Measurements from ENCODE around the gene JCAD.
A peak's percentile ranks its signal among the peaks of the same experiment; 100 is the strongest.

JCAD gene

DNA sequence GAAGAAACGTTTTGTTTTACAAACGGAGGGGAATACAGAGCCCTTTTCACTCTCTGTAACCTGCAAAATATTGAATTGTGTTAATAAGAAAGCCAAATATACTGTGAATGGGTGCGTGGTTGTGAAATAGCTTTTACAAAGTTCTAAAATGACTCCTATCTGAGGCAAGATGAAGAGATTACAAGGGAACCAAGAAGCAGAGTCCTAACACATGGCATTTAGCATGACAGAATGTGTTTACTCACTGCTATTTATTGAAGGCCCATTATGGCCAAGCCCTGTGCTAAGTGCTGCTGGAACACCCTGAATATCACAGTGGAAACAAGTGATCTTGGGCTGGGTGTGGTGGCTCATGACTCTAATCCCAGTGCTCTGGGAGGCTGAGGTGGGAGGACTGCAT, 12.9 kb downstream of the JCAD start:
- no peak for DNase-seq (ENCODE audit: low read depth)

DNA sequence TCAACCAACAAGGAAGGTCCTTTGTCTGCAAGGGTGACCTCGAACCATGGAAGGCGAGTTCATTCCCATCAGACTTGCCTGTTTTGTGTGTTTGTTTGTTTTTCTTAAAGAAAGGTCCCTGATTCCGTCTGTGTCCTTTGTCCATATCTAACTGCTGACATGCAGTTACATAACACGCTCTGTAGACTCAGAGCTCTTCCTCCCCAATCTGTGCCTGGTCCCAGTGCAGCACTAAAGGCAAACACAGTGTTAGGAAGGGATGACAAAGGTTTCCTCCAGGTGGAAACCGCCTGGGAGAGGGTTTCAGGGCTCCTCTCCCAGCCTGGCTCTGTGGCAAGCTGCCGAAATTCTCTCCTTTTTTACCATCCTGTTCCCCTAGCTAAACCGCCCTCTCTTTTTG, 13.4 kb downstream of the JCAD start:
- no peak for DNase-seq (ENCODE audit: low read depth)

DNA sequence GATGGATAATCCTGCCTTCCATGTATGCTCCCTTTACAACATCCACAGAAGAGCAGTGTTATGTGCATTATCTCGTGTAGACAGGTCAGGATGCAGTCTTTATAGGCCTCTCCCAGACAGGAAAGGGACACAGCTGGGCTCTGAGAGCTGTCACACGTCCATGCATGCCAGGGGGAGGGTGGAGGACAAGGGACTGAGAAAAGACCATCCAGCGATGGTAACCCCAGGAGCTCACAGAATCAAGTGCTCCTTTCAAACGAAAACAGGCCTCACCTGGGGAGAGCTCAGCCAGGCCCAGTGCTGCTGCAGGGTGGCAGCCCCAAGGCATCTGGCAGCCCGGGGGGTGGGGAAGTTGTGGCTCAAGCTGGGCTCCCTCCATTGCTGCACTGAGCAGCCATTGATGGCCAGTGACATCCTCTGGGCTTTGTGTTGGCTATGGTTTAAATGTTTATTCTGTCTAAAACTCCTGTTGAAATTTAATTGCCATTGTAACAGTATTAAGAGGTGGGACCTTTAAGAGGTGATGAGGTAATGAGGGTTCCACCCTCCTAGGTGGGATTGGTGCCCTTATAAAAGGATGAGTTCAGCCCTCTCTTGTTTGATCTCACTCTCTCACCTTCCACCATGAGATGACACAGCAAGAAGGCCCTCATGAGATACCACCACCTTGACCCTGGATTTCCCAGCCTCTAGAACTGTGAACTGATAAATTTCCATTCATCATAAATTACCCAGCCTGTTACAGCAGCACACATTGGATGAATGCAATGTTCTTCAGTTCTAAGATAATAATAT, 15.7 kb downstream of the JCAD start:
- DNase-seq (ENCODE audit: low read depth), result no peak

DNA sequence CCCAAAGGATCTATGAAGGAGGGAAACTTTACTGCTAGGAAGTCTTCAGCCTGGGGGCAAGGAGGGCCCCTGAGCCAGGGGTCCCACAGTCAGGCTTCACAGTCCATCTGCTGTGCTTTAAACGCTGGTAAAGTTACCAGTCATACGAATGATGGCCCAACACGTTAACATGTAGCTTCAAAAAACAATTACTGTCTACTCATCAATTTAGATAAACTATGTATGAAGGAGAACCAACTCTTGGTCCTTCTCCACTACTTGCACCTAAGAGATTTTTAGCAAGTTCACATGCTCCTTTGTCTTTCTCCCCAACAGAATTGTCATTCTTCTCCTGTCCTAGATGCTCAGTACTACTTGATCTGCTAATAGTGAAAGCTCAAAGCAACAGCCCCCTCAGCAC, 16.6 kb downstream of the JCAD start:
- no peak for DNase-seq (ENCODE audit: low read depth)

DNA sequence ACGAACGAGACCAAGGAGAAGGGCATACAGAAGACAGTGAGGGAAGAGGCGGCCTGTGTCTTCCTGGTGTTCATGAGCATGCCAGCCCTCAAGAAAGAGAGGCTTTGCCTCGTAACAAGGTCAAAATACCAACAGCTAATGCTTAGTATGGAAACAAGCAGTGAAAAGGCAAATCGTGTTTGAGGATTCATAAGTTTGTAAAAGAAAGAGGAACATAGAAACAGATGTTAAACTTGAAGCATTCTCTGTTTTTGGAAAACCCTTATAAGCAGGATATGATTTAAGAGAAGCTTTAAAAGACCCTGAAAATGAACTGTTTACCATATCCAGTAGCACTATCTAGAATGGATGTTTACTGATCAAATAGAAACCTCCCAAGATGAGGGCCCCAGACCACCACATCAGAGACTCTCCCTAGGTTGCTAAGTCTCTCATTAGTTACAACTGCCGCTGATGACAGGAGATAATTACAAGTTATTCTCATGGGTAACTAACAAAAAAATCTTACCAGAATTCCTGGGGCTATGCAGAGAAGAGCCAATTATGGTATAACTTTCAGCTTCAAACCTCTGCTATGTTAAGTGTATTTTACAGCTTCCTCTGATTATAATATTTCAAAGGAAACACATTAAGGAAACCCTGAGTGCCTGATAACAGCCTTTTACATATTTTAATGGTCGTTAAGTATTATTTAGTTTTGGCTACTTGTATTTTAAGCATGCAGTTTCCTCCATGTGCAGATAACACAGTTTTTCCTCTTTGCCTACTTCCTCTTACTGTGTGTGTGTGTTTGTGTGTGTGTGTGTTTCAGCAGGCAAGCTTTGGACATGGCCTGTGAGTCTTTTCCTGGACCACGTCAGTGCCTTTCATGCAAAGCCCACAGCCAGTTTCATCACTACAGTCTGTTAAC, 17.9 kb downstream of the JCAD start:
- DNase-seq (ENCODE audit: low read depth), result no peak

DNA sequence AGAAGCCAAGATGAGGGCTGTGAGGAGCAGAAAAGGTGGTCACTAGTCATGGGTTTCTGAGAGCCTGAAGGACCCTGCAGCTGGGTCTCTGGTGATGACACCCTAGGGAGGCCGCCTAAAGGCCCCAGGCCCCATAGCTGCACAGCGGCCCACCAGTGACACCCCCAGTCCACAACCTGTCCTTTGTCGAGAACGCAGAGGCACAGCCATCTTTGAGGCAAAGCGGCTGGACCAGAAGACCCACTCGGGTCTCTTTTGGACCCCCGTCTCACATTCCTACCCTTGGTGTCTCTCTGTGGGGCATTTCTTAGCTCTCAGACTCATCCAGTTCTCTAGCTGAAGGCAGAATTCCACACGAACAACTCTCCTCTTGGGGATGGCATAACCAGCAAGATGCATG, 18.8 kb downstream of the JCAD start:
- DNase-seq (ENCODE audit: low read depth), result no peak

DNA sequence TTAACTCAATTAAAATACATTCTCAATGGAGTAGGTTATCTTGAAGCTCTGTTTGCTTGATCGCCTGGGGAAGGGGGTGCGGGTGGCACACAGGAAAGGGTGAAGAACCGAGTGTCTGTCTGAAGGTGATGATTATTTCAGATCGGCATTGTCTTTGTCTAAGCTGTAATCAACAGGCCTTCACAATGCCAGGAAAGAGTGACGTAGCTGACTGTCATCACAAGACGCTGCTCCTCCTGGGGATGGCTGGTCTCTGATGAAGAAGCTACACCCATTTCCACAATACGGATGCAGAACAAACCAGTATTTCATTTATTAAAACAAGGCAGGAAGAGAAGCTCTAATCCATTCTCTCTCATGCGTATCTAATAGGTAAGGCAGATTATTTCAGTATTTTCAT, 19.4 kb downstream of the JCAD start:
- no peak for DNase-seq (ENCODE audit: low read depth)

DNA sequence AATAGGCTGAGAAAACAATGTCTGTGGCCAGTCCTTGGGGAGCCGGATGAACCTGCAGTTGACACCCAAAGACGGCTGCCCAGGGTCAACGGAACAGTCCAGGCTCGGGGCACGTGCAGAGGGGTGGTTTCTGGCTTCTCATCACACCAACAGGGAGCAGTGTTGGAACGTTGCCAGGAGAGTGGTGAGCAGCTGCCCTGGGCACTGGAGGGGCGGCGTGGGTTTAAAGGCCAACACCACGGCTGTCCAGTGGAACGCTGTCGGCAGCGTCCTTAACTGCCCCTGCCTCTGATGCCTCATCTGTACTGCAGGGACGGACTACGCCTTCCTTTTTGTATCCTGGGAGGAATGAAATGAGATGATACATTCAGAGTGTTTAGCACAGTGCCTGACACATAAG, 19.8 kb downstream of the JCAD start:
- DNase-seq (ENCODE audit: low read depth), result no peak

DNA sequence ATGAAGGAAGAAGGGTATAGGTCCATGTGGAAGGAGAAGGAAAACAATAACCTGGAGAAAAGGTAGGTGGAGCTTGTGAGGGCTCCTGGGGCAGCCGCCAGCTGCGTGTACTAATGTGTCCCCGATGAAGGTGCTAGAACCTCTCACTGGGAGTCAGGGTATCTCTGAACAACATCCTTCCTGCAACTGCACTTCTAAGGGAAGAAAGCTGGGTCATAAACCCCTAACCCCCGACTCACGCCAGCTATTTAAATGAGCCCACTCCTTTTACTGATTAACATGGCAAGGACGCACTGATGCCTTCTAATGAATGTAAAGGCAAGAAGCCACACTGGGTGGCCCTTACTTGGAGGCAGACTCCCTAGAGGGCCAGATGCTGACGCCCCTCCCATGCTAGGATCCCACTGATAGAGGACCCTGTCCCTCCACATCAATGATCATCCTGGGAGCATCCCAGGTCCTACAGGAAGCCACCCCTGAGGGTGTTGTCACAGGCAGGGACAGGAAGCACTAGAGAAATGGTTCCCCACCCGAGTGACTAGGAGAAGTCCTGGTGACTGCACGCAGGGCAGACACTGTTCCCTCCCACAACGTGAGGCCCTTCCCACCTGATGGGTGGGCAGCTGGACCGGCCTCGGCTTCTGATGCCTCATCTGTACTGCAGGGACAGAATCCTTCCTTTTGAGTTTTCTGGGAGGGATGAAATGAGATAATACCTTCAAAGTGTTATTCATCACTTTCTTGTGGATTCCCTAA, 20.4 kb downstream of the JCAD start:
- no peak for DNase-seq (ENCODE audit: low read depth)

DNA sequence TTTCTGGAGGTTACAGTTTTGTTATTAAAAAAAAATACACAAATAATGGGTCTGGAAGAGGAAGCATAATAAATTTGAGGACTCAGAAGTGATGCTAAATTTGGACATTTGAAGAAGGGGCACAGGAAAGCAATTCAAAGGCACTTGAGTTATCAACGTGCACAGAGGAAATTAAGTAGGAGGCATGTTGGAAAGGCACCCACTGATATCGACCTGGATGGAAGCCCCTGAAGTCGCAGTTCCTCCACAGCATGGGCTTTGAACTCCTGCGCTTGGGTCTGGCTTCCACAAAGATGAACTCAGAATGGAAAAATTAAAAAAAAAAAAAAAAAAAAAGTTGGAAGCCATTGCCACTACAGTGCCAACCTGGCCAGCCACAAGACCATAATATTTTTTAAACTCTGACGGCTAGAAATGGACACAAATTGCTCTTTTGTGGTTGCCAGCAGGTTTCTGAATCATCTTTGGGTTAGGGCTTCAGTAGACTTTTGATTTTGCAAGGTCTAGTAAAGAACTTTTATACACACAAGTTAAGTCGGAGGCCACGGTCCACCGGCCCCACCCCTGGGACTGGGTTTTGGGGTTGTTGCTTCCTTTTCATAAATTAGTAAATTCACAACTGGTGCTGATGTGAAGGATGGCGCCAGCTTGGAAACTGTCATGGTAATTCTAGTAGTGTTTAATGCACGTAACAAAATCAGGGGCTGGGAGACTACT, 21.6 kb downstream of the JCAD start:
- DNase-seq (ENCODE audit: low read depth), result no peak

DNA sequence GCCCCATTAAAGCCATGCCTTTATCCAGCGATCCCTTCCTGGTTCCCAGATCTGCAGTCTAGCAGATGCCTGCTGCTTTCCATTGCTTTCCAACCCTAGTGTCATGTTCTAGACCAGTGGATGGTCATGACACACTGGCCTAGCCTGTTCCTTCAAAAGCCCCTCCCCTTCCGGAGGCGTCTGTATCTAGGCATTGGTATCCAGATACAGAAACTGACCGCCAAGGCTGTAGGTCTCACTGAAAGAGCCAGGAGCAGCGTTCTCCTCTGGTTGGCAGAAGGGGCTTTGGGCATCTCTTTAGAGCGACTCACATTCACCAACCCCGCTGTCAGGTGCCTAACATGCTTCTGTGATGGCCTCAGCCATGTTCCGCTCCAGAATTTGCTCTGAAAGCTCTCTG, 22.6 kb downstream of the JCAD start:
- no peak for DNase-seq (ENCODE audit: low read depth)

DNA sequence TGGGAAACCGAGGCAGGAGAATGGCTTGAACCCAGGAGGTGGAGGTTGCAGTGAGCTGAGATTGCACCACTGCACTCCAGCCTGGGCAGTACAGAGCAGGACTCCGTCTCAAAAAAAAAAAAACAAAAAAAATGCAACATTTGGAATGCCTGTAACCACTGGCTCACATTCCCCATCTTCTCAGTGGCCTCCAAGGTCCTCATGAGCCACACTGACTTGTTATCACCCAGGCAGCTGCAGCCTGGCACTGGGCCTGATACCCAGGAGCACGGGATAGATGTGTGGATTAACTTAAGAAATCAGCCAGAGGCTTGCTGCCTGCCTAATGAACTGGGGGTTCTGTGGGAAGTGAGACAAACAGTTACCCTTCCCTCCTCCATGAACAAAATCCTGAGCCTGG, 23.0 kb downstream of the JCAD start:
- DNase-seq (ENCODE audit: low read depth), result no peak

DNA sequence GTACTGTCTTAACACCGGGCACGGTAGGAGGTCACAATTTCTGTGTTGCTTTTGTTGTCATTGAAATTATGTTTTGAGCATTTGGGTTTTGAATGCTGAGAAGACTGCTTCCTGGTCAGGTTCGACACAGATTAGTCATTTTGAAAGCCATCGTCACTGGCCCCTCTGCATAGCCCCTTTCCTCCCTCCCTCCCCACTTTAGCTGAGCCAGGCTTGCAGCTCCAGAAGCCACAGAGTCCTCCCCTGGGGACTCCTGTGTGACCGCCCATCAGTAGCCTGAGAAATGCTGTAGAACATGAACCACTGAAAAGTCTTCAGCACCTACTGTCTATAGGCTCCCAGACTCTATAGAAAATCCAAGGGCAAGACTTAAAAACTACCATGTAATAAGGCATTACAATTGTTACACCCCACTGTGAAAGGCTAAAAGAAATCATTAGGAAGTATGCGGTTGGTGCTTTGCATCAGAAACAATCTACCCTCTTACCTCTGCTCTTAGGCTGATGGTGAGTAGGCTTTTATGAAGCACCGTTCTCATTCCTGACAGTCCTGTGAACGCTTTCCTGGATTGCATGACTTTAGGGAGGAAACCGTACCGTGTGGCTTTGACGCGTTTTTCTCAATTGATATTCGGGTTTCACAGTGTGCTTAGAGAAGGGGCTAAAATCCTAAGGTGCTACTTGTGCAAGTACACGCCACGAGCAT, 24.8 kb downstream of the JCAD start:
- DNase-seq (ENCODE audit: low read depth), result no peak

DNA sequence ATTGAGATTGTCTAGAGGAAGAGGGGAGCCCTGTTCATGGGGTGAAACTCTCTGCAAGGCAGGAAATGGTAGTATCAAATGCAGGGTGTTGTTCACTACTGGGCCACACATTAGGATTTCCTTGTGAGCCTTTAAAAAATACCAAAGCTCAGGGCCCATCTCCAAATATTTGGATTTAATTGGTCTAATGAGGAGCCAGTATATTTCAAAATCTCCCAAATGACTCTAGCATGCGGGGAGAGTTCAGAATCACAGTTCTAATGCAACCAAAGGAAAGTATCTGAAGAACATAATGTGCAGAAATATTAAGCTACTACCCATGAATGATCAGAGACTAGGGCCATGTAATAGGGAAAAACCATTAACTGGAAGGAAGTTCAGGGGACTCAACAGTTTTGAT, 27.3 kb downstream of the JCAD start:
- DNase-seq (ENCODE audit: low read depth), result no peak

DNA sequence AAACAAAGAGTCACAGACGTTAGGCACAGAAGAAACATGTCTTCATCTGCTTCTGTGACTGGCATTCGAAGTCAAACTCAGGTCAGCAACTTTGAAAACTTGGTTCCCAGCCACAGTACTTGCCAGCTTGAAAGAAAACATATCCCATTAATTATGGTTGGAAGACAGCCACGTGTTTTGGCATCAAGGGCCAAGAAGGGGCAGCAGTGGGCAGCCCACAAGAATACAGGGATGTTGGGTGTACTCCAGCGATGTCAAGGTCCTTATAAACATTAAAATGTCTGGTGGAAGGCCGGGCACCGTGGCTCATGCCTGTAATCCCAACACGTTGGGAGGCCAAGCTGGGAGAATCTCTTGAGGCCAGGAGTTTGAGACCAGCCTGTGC, 29.5 kb downstream of the JCAD start:
- peak; percentile 40 for DNase-seq (ENCODE audit: low read depth)

DNA sequence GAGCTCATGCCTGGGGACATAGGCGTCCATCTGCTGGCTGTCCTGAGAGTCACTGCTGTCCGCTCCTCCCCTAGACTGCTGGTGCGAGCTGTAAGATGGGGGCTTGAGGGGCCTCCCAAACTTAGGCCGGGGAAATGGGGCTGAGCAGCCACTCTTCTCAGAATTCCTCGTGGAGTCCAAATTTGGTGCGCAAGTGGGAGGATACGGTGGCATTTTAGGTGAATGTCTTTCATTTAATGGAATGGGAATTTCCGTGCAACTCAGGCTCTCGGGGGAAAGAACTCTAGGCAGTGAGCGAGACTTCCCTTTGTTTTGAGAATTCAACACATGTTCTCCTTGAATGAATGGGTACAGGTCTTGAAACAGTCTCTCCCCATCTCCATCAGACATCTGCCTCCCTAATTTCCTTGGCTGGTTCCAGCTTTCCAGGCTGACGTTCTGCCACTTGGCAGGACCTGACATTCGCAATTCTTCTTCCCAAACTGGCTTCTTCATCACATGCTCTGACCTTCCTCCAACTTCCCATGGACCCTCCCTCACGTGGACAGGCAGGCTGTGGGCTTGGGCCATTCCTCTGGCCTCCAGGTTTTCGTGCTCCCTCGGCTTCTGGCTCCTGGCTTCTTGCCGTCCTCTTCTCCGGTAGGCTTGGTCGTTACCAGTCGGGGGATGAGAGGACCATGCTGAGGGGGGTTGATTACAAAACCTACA, 30.1 kb downstream of the JCAD start:
- DNase-seq (ENCODE audit: low read depth), result no peak

DNA sequence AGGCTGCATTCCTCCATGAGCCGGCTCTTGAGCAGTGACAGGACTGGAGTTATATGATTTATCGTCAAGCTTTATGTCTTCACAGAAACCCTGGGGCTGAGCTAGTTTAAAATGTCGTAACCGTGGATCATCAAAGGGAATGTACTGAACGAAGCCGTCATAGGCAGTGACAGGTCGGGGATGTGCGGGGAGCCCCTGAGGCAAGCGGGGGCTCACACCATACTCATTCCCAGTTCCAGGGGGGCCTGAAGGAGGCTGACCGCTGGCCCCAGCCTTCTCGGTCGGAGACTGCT, 30.7 kb downstream of the JCAD start:
- DNase-seq (ENCODE audit: low read depth), result no peak

DNA sequence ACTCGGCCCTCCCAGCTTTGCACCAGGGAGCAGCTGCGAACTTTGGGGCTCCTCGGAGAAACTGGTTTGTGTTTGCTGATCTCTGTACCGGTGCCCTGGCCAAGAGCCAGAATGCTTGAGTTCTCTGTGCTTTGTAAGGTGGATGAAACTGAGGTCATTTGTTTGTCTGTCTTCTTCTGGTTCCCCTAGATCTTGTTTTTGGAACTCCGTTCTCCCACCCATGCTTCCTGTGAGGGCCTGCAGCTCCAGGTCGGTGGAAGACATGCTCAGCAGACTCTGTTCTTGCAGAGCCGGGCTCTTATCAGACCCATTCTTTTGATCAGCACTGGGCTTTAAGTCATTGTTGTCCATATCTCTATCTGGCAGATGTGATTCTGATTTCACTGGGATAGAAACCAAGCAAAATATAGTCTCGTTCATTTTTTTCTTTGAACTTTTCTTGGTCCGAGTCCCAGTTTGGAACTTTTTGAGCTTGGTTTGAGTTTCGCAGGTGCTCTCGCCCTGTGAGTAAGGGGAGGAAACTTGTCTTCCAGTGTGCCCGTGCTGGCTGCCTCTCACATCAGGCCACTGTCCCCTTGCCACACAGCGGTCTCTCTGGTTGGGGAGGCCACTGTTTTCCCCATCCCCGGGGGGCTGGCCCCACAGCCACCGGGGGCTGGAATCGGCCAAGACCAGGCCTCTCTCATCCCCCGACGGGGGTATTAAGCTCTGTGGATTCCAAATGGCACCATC, 31.2 kb downstream of the JCAD start:
- no peak for DNase-seq (ENCODE audit: low read depth)

DNA sequence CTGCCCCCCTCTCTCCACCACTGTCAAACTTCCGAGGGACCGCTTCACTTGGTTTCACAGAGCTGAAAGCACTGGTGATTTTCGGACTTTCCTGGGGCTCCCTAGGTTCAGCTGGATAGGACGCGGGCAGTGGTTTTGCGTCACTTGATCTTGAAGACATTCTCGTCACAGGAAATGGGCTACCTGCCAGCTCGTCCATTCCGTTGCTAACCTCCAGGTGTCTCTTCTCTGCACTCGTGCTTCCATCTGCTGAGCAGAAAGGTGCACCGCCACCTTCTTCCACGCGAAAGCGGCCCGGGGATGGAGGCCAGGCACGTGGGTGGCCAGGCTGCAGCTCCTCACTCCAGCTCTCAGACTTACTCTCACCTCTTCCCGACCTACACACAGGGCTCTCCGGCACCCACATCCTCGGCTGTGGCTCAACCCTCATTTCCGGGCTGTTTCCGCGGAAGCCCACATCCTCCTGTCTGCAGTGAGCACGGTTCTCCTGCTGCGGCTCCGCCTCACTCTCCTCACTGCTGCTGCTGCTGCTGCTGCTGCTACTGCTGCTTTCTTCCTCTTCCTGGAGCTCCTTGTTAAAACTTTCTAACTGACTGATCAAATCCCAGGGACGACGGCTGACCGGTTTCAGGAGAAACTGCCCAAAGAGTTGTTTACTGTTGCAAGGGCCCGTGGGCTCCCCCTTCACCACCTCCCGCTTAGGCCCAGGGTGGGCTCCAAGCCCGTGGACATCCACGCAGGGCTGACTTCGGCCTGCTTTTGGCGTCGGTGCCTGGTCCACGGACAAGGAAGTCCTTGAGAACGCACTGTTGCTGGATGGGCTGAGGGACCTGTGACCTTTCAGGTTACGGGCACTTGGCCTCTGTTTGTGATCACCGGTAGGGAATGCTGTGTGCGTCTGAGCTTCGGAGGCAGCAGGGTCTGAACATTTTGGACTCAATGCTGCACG, 32.1 kb downstream of the JCAD start:
- DNase-seq (ENCODE audit: low read depth), result no peak

Data from fibroblast of gingiva (primary cell).